DMS 273 treated with DMSO at 0.1 percent for 48 hours (cell line): ENCODE measurements around the gene LRMDA.
"Not testable (repeated sequence)": the region's sequence is repeated elsewhere in the genome, so short reads cannot be mapped to it uniquely, and the experiment has no call there.

Experiments used
- DNase-seq: peaks from one replicate; lab custom pipeline; 2025; lab: John Stamatoyannopoulos, UW

LRMDA gene

GRCh38 chr10:76049581-76050290 is 618.3 kb downstream of the LRMDA start:
- DNase-seq = no peak

- no peak for DNase-seq
Measured at GRCh38 chr10:76050291-76050625, 618.8 kb downstream of the LRMDA start.

- no peak for DNase-seq
Measured at GRCh38 chr10:76051007-76051936, 619.8 kb downstream of the LRMDA start.

GRCh38 chr10:76052682-76053503 is 621.5 kb downstream of the LRMDA start:
- DNase-seq = no peak

GRCh38 chr10:76055466-76055865 is 624.0 kb downstream of the LRMDA start:
- no peak for DNase-seq

GRCh38 chr10:76055963-76056362 is 624.5 kb downstream of the LRMDA start:
- DNase-seq = no peak

- not testable (repeated sequence) for DNase-seq
Measured at GRCh38 chr10:76060993-76061392, 629.6 kb downstream of the LRMDA start.

- no peak for DNase-seq
Measured at GRCh38 chr10:76066457-76066856, 635.0 kb downstream of the LRMDA start.

GRCh38 chr10:76067447-76067846 is 636.0 kb downstream of the LRMDA start:
- DNase-seq = no peak

GRCh38 chr10:76068856-76069255 is 637.4 kb downstream of the LRMDA start:
- DNase-seq = no peak

GRCh38 chr10:76070916-76071315 is 639.5 kb downstream of the LRMDA start:
- DNase-seq = no peak

- no peak for DNase-seq
Measured at GRCh38 chr10:76071653-76072365, 640.4 kb downstream of the LRMDA start.

GRCh38 chr10:76072384-76072783 is 641.0 kb downstream of the LRMDA start:
- DNase-seq = no peak

GRCh38 chr10:76073524-76073923 is 642.1 kb downstream of the LRMDA start:
- no peak for DNase-seq

- no peak for DNase-seq
Measured at GRCh38 chr10:76074659-76075058, 643.2 kb downstream of the LRMDA start.

- DNase-seq = no peak
Measured at GRCh38 chr10:76080451-76080850, 649.0 kb downstream of the LRMDA start.

- no peak for DNase-seq
Measured at GRCh38 chr10:76080991-76081390, 649.6 kb downstream of the LRMDA start.

GRCh38 chr10:76082232-76082631 is 650.8 kb downstream of the LRMDA start:
- no peak for DNase-seq

- no peak for DNase-seq
Measured at GRCh38 chr10:76082956-76083355, 651.5 kb downstream of the LRMDA start.

- DNase-seq = no peak
Measured at GRCh38 chr10:76085002-76085816, 653.8 kb downstream of the LRMDA start.

- no peak for DNase-seq
Measured at GRCh38 chr10:76085817-76086167, 654.4 kb downstream of the LRMDA start.
